Measurements from ENCODE around the gene HINT2. TPM values are rescaled to one million over a fixed set of nuclear protein-coding genes. Genes with fewer than 3 reads are reported as not detected.

The HINT2 gene
- total RNA-seq (10 to 100 TPM; 36.5 to 53.9 (median 42.3) TPM), polyA plus RNA-seq (10 to 100 TPM; 43.8 to 64.7 (median 48.1) TPM)
- long read RNA-seq, donor 1, transcript HINT2-201 (5 exons, 628 nt): major isoform, 11 of 14 reads
- long read RNA-seq, donor 1, partial matches to known transcripts: 1 of 14 reads
- long read RNA-seq, donor 1, other reads (novel, unspliced or antisense): 0 of 14 reads
- long read RNA-seq, donor 2, transcript HINT2-201 (5 exons, 628 nt): major isoform, 23 of 29 reads
- long read RNA-seq, donor 2, partial matches to known transcripts: 1 of 29 reads
- long read RNA-seq, donor 2, other reads (novel, unspliced or antisense): 1 of 29 reads

DNA sequence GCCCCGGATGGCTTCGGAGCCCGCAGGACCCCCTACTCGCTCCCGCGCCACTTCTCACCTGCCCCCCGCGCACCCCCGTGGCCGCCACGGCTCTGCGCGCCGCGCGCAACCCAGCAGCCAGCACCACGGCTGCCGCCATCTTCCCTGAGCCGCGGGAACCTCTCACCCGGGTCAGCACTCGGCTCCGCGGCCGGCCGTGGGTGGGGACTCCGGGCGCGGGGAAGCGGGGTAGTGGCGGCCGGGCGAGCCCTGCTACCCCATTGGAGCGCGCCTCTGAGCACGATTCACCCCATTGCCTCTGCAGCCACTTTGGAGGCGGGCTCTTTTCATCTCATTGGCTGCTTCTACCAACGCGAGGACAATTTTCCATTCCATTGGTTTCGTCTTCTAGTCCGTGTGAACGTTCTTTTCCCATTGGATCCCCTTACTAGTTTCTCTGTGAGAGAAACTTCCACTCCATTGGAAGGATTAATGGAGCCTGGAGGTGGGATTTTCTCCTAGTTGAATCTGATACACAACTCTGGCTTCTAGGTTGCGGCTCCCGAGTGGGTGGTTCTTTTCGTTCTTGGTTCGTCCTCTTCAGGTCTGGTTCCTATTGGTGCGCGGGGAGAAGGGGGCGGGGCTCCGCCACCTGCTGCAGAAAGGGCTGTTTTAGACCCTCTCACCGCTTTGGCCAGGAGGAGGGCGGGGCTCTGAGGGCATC is at the start of gene HINT2:
Gene HINT2, minus strand, starts transcription at position 202 of the 703 bp plus-strand sequence. Its CDS starts 63 bp downstream, at position 139.
- Histone ChIP-seq H3K4me1 (peaks cover 37% of the 10 kb centered on the region), H3K36me3 (ENCODE audit: insufficient read depth in 1 of 2, low read depth in 1 of 2) (peaks cover 0 to under 1% of the 10 kb centered on the region in 2 donors), H3K9me3 (no peaks in the 10 kb centered on the region), H3K4me3 (peak within 1 kb of the TSS; percentile 93), H3K27ac (peak within 1 kb of the TSS; percentile 97), H3K27me3 (ENCODE audit: insufficient read depth in 3 of 3, low read length in 2 of 3) (no peaks in the 10 kb centered on the region)
- TF ChIP-seq, protein P1, sequence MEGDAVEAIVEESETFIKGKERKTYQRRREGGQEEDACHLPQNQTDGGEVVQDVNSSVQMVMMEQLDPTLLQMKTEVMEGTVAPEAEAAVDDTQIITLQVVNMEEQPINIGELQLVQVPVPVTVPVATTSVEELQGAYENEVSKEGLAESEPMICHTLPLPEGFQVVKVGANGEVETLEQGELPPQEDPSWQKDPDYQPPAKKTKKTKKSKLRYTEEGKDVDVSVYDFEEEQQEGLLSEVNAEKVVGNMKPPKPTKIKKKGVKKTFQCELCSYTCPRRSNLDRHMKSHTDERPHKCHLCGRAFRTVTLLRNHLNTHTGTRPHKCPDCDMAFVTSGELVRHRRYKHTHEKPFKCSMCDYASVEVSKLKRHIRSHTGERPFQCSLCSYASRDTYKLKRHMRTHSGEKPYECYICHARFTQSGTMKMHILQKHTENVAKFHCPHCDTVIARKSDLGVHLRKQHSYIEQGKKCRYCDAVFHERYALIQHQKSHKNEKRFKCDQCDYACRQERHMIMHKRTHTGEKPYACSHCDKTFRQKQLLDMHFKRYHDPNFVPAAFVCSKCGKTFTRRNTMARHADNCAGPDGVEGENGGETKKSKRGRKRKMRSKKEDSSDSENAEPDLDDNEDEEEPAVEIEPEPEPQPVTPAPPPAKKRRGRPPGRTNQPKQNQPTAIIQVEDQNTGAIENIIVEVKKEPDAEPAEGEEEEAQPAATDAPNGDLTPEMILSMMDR (IDR thresholded peaks at IDR 0.05): no peak
- DNase-seq (peak; percentile 95 to 96), ATAC-seq (peak; percentile 90 to 93 (median 91))
- 0 to 1% (median 1%) methylated on average over 41 to 52 of the region's 52 CpGs for WGBS, 3 donors
- intact Hi-C loops (cut with DNase I): loop anchor here in 1 of 2 donors (2.0 kb wide), 1 partner anchor 64 kb away; no protein-coding TSS in a partner anchor

DNA sequence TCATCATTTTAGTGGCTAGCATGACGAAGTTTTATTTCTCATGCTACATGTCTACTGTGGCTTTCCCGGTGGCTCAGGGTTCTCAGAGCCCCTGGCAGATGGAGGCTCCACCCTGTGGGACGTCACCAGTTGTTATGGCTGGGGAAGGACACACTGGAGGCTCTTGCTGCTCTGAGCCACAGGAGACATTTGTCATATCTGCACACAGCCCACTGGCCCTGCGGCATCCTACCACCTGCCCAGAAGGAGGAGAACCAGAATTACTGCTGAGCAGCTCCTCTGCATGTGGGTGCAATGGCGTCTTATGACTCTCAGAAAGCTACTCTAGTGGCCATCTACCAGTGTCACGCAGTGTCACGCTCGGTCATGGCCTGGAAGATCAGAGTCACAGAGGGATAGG is 48.7 kb upstream of the HINT2 start:
- WGBS, 3 donors: 58 to 73% (median 64%) methylated on average over 8 of the region's 8 CpGs
- Histone ChIP-seq H3K4me1 (no peaks in the 10 kb centered on the region), H3K36me3 (ENCODE audit: insufficient read depth in 1 of 2, low read depth in 1 of 2) (no peaks in the 10 kb centered on the region), H3K27ac (no peak overlapping the region), H3K9me3 (no peaks in the 10 kb centered on the region), H3K4me3 (no peak overlapping the region), H3K27me3 (ENCODE audit: insufficient read depth in 3 of 3, low read length in 2 of 3) (peaks cover 0 to 15% (median 4%) of the 10 kb centered on the region in 3 donors)
- ATAC-seq (no peak), DNase-seq (no peak)
- intact Hi-C loops (cut with DNase I): no loop called here
- TF ChIP-seq, protein P1 (IDR thresholded peaks at IDR 0.05): no peak

DNA sequence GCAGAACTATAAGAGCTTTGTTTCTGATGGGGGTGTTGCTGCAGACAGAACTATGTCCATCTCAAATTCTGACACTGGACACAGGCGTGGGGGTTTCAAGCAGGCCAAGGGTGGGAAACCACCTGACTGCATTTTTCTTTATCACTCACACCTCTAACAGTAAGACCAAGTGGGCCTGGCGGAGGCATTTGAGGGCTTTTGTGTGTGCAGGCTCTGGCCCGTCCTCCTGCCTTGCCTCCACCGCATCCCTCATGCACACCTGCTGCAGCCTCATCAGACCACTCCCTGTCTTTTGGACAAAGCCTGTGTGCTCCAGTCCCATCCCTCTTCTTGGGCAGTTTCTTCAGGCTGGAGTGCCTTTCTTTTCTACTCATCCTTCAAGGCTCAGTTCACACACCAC is 47.5 kb upstream of the HINT2 start:
- TF ChIP-seq, protein P1 (IDR thresholded peaks at IDR 0.05): no peak
- Histone ChIP-seq H3K9me3 (no peaks in the 10 kb centered on the region), H3K36me3 (ENCODE audit: insufficient read depth in 1 of 2, low read depth in 1 of 2) (no peaks in the 10 kb centered on the region), H3K4me1 (no peaks in the 10 kb centered on the region), H3K27ac (no peak overlapping the region), H3K27me3 (ENCODE audit: insufficient read depth in 3 of 3, low read length in 2 of 3) (peaks cover 0 to 15% (median 3%) of the 10 kb centered on the region in 3 donors), H3K4me3 (no peak overlapping the region)
- WGBS, 3 donors: 77 to 88% (median 82%) methylated on average over 4 of the region's 4 CpGs
- ATAC-seq (no peak), DNase-seq (no peak)
- intact Hi-C loops (cut with DNase I): no loop called here

GRCh38 chr9:35861161-35861897 is 46.5 kb upstream of the HINT2 start:
- DNase-seq (no peak), ATAC-seq (peak in 1 of 4 donors; percentile 10)
- 62 to 65% (median 65%) methylated on average over 12 of the region's 12 CpGs for WGBS, 3 donors
- TF ChIP-seq, protein P1 (IDR thresholded peaks at IDR 0.05): no peak
- Histone ChIP-seq H3K4me3 (no peak overlapping the region), H3K9me3 (no peaks in the 10 kb centered on the region), H3K4me1 (no peaks in the 10 kb centered on the region), H3K36me3 (ENCODE audit: insufficient read depth in 1 of 2, low read depth in 1 of 2) (no peaks in the 10 kb centered on the region), H3K27me3 (ENCODE audit: insufficient read depth in 3 of 3, low read length in 2 of 3) (peaks cover 0 to 9% (median 3%) of the 10 kb centered on the region in 3 donors), H3K27ac (no peak overlapping the region)
- intact Hi-C loops (cut with DNase I): no loop called here

Data from psoas muscle (tissue), 8 donors.